Thyroid gland (tissue), 4 donors: Measurements from ENCODE around the gene NPBWR2. TPM values are rescaled to one million over a fixed set of nuclear protein-coding genes. Genes with fewer than 3 reads are reported as not detected.

Source experiments
- DNase-seq, 2 donors: peaks; one replicate each; pipeline ENCODE4 v3.0.0-alpha.2; 2019
- H3K27ac ChIP-seq, 3 donors: fragments of 200-600 bp; sonication (generic); 1 replicate in 2 of 3; 2 replicates in 1 of 3; pipeline ENCODE4 v1.5.1; 2016 to 2019; ENCODE audit warnings: mild to moderate bottlenecking in 1 of 3, moderate library complexity in 1 of 3
- H3K27me3 ChIP-seq: fragments of 200-600 bp; sonication (generic); one replicate; pipeline ENCODE4 v1.5.1; 2019
- H3K36me3 ChIP-seq, 2 donors: fragments of 200-600 bp; sonication (generic); one replicate each; pipeline ENCODE4 v1.5.1; 2016 to 2019
- H3K4me1 ChIP-seq, 2 donors: fragments of 200-600 bp; sonication (generic); one replicate each; pipeline ENCODE4 v1.5.1; 2017 to 2019
- H3K4me3 ChIP-seq, 3 donors: fragments of 200-600 bp; sonication (generic); replicated peaks in 1 of 3; 1 replicate in 2 of 3; 2 replicates in 1 of 3; pipeline ENCODE4 v1.5.1; 2016; ENCODE audit warnings: mild to moderate bottlenecking in 1 of 3
- H3K9me3 ChIP-seq: fragments of 200-600 bp; sonication (generic); one replicate; pipeline ENCODE4 v1.5.1; 2017
- POLR2A ChIP-seq, 2 donors: fragments of 450-650 bp; IDR thresholded peaks; one replicate each; pipeline ENCODE4 v1.6.1; 2017; ENCODE audit warnings: antibody characterized with exemption in 2 of 2, mild to moderate bottlenecking in 2 of 2, moderate library complexity in 1 of 2
- WGBS, 2 donors: methylation state at CpG; one replicate each; pipeline ENCODE4 v1.1.5; 2017; 5-methylcytosine and 5-hydroxymethylcytosine counted together
- intact Hi-C: fragments of 100-400 bp; cut with DNase I; formaldehyde crosslinking; loops from one replicate; pipeline ENCODE4 v1.15.1; 2023
- total RNA-seq, 4 donors: library from RNA; depleted of rRNA; stranded (reverse); fragments of >200 nt; gene quantifications; one replicate each; pipeline ENCODE4 v1.2.3, GENCODE V29; 2016
- TF ChIP-seq, protein P1 (sequence below), 6 experiments: fragments of 200-600 bp in 3 of 6; fragments of 450-650 bp in 3 of 6; sonication (generic) in 3 of 6; IDR thresholded peaks; one replicate each; pipeline ENCODE4 v1.5.1; 2016 to 2019; ENCODE audit warnings: antibody characterized with exemption in 6 of 6, mild to moderate bottlenecking in 2 of 6, inconsistent platforms in 1 of 6, moderate library complexity in 1 of 6

Gene NPBWR2
- total RNA-seq, 4 donors from 2014 or later = not detected

DNA sequence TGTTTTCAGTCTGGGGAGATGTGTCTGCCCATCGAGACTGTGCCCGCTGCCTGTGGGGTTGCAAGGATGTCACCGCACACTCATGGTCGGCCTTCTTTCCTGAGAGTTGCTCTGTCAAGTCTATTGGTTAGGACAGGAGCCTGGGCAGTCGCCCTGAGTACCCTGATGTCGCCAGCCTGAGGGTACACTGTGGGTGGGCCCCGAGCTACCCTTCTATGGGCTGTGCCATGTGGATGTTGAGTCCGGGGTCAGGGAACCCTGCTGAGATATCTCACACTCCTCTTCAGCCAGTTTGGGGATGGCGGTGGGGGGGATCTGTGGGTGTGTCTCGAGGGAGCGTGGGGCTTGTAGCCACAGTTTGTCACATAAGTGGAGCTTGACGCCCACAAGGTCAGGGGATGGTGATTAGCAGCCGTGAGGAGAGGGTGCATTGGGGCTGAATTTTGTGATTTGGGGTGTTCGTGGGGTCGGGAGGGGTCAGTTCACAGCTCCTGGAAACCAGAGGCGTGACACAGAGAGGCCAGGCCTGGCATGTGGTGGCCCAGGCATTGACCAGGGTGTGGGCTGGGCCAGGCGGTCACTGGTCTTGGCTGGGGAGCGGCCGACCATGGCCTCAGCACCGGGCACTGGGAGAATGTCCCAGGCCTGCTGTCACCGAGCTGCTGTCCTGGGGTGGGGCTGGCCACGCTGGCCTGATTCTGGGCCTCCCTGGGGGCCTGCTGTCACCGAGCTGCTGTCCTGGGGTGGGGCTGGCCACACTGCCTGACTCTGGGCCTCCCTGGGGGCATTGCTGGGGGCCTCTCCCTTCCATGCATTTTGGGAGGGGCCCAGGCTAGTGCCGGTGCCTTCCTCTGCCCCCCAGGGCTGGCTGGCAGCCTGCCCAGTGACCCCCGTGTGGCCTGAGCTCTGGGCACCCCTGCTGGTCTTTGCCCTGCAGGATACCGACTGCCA lies 1.6 kb upstream of the NPBWR2 start:
- no peak for DNase-seq
- TF ChIP-seq, protein P1, sequence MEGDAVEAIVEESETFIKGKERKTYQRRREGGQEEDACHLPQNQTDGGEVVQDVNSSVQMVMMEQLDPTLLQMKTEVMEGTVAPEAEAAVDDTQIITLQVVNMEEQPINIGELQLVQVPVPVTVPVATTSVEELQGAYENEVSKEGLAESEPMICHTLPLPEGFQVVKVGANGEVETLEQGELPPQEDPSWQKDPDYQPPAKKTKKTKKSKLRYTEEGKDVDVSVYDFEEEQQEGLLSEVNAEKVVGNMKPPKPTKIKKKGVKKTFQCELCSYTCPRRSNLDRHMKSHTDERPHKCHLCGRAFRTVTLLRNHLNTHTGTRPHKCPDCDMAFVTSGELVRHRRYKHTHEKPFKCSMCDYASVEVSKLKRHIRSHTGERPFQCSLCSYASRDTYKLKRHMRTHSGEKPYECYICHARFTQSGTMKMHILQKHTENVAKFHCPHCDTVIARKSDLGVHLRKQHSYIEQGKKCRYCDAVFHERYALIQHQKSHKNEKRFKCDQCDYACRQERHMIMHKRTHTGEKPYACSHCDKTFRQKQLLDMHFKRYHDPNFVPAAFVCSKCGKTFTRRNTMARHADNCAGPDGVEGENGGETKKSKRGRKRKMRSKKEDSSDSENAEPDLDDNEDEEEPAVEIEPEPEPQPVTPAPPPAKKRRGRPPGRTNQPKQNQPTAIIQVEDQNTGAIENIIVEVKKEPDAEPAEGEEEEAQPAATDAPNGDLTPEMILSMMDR (IDR thresholded peaks at IDR 0.05) = no peak
- TF ChIP-seq POLR2A (IDR thresholded peaks at IDR 0.05) = no peak
- 81% methylated on average over 13 to 20 of the region's 26 CpGs for WGBS, 2 donors

DNA sequence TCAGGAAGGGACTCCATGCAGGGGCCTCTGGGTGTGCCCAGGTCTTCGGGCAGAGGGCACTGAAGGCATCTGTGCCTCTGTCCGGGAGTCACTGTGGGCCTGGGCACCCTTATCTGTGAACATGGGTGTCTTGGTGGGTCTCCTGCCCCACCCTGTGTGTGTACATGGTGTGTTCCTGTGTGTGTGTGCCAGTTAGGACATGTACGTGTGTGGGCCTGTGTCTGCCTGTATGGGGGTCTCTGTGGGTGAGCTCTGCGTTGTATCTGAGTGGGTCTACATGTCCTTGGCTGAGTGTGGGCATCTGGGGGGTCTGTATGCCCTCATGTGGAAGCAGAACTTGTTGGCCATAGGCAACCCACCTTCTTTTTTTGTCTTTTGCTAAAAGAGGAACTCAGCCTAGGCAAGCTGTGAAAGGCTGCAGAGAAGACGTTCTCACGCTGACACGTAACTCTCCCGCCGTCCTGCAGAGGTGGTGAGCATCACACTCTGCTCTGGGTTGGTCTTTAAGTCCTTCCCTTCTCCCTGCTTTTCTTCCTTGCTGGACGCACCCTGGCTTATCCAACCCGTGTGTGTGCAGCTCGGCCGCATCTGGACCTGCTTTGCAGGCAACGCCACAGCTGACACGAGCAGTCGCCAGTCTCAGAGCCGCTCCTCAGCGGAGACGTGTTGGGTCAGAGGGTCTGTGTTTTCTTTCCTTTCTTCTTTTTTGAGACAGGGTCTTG lies 532 bp upstream of the NPBWR2 start:
- no peak for DNase-seq
- H3K36me3 ChIP-seq = no peaks in the 10 kb centered on the region
- 79 to 84% methylated on average over 17 to 19 of the region's 19 CpGs for WGBS, 2 donors
- H3K9me3 ChIP-seq = no peaks in the 10 kb centered on the region
- H3K27ac ChIP-seq = no peak overlapping the region
- no peaks in the 10 kb centered on the region for H3K4me1 ChIP-seq
- TF ChIP-seq POLR2A (IDR thresholded peaks at IDR 0.05) = no peak
- TF ChIP-seq, protein P1 (IDR thresholded peaks at IDR 0.05) = no peak
- no peak overlapping the region for H3K4me3 ChIP-seq
- intact Hi-C loops = no loop called here
- no peaks in the 10 kb centered on the region for H3K27me3 ChIP-seq

More for the DNA sequence above, 1.6 kb upstream of the NPBWR2 start:
- H3K27ac ChIP-seq = no peak overlapping the region
- H3K9me3 ChIP-seq = no peaks in the 10 kb centered on the region
- H3K36me3 ChIP-seq = no peaks in the 10 kb centered on the region
- intact Hi-C loops = no loop called here
- no peak overlapping the region for H3K4me3 ChIP-seq
- no peaks in the 10 kb centered on the region for H3K4me1 ChIP-seq
- no peaks in the 10 kb centered on the region for H3K27me3 ChIP-seq

DNA sequence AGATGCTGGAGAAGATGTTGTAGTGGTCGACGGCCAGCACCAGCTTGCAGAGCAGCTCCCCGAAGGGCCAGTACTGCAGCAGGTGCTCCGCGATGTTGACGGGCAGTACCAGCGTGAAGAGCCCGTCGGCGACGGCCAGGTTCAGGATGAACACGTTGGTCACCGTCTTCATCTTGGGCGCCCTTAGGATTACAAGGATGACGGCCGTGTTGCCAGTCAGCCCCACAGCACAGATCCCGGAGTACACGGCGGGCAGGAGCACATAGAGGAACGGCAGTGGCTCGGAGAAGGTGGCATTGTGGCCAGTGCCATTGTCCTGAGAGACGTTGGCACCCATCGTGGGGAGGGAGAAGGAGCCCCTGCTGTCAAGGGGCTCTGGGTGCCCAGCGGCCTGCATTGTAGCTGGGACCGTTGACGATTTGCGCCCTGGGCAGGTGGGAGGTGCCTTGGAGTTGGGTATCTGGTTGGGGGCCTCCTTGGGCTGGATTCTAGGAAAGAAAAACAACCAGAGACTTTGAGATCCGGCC lies 867 bp downstream of the NPBWR2 start:
- 86 to 93% methylated on average over 18 to 23 of the region's 28 CpGs for WGBS, 2 donors
- intact Hi-C loops = no loop called here
- peaks cover 11% of the 10 kb centered on the region in 2 donors for H3K4me1 ChIP-seq
- no peaks in the 10 kb centered on the region for H3K9me3 ChIP-seq
- H3K36me3 ChIP-seq = no peaks in the 10 kb centered on the region
- DNase-seq = no peak
- TF ChIP-seq, protein P1 (IDR thresholded peaks at IDR 0.05) = no peak
- no peak for TF ChIP-seq POLR2A (IDR thresholded peaks at IDR 0.05)
- no peaks in the 10 kb centered on the region for H3K27me3 ChIP-seq
- H3K27ac ChIP-seq = no peak overlapping the region
- no peak overlapping the region for H3K4me3 ChIP-seq

DNA sequence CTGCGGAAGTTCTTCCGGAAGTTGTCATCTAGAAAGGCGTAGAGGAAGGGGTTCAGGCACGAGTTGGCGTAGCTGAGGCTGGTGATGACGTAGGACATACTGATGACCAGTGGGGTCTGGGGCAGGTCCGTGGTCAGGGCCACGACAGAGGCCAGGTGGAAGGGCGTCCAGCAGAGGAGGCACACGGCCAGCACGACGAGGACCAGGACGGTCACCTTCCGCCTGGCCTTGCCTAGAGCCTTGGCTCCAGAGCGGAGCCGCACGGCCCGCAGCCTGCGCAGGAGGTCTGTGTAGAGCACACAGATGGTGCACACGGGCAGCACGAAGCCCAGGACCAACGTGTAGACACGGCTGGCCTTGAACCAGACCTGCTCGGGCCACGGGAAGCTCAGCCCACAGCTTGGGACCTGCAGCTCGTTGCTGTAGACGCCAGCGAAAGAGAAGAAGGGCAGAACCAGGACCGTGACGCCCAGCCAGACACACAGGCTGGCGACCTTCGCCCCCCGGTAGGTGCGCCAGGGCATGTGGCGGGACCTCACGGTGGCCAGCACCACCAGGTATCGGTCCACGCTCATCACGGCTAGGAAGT lies 1.4 kb downstream of the NPBWR2 start:
- H3K27ac ChIP-seq = no peak overlapping the region
- WGBS, 2 donors = 90 to 94% methylated on average over 19 to 29 of the region's 39 CpGs
- H3K4me1 ChIP-seq = peaks cover 11% of the 10 kb centered on the region in 2 donors
- no peaks in the 10 kb centered on the region for H3K27me3 ChIP-seq
- H3K4me3 ChIP-seq = no peak overlapping the region
- no peaks in the 10 kb centered on the region for H3K9me3 ChIP-seq
- no peak for TF ChIP-seq POLR2A (IDR thresholded peaks at IDR 0.05)
- TF ChIP-seq, protein P1 (IDR thresholded peaks at IDR 0.05) = no peak
- intact Hi-C loops = no loop called here
- H3K36me3 ChIP-seq = no peaks in the 10 kb centered on the region
- no peak for DNase-seq
